ENCODE measurements around the gene CREB3L1.

Gene CREB3L1

GRCh38 chr11:46362156-46363030 is 84.9 kb downstream of the CREB3L1 start:
- peak overlapping the region; percentile 12; the same call in 1 of the 2 replicates for H3K27ac ChIP-seq

DNA sequence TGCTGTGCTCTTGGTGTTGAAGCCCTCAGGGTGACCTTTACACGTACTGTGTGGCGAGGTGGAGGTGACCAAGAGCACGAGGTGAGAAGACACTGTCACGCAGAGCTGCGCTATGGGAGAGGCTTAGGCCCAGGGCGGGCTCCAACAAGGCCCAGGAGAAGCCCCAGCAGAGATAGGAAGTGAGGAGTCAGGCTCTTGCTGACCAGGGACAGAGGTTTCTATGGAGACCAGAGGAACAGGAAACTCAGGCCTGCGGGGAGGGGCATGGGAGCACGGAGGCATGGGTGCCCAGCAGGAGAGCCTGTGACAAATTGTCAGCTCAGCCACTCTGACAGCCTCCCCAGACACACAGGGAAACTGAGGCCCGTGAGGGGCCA is 85.6 kb downstream of the CREB3L1 start:
- TF ChIP-seq, protein P1, sequence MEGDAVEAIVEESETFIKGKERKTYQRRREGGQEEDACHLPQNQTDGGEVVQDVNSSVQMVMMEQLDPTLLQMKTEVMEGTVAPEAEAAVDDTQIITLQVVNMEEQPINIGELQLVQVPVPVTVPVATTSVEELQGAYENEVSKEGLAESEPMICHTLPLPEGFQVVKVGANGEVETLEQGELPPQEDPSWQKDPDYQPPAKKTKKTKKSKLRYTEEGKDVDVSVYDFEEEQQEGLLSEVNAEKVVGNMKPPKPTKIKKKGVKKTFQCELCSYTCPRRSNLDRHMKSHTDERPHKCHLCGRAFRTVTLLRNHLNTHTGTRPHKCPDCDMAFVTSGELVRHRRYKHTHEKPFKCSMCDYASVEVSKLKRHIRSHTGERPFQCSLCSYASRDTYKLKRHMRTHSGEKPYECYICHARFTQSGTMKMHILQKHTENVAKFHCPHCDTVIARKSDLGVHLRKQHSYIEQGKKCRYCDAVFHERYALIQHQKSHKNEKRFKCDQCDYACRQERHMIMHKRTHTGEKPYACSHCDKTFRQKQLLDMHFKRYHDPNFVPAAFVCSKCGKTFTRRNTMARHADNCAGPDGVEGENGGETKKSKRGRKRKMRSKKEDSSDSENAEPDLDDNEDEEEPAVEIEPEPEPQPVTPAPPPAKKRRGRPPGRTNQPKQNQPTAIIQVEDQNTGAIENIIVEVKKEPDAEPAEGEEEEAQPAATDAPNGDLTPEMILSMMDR (IDR thresholded peaks at IDR 0.05): no peak
- TF ChIP-seq ZFX (IDR thresholded peaks at IDR 0.05; ENCODE audit: borderline replicate concordance): no peak
- peak overlapping the region; percentile 12; the same call in 1 of the 2 replicates for H3K27ac ChIP-seq

More at GRCh38 chr11:46362156-46363030, 84.9 kb downstream of the CREB3L1 start:
- TF ChIP-seq, protein P1 (IDR thresholded peaks at IDR 0.05): no peak
- no peak for TF ChIP-seq ZFX (IDR thresholded peaks at IDR 0.05; ENCODE audit: borderline replicate concordance)

DNA sequence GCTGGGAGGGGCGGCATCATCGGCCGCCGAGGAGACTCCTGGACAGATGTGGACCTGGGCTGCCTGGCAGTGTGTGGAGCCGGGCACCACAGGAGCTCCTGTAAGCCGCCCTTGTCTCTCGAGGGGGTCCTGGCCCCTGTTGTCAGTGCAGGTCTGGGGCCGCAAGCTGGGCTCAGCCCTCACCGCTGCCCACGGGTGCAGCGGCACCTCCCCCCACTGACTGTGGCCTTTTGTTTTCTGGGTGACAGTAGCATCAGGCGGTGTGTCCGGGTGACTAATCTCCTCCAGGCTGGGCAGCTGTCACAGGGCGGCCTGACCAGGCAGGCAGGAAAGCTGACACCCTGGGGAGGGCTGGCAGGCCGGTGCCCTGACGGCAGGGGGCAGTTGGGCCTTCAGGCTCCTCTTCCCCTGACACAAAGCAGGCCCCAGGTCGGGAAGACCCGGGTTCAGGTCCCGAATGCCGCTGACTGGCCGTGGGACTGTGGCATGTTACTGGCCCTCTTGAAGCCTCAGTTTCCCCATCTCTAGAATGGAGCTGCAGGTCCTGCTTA is 86.1 kb downstream of the CREB3L1 start:
- TF ChIP-seq, protein P1 (IDR thresholded peaks at IDR 0.05): no peak
- TF ChIP-seq ZFX (IDR thresholded peaks at IDR 0.05; ENCODE audit: borderline replicate concordance): no peak
- H3K27ac ChIP-seq: no peak overlapping the region

GRCh38 chr11:46364056-46364455 is 86.6 kb downstream of the CREB3L1 start:
- no peak overlapping the region for H3K27ac ChIP-seq
- TF ChIP-seq ZFX (IDR thresholded peaks at IDR 0.05; ENCODE audit: borderline replicate concordance): no peak
- TF ChIP-seq, protein P1 (IDR thresholded peaks at IDR 0.05): no peak

DNA sequence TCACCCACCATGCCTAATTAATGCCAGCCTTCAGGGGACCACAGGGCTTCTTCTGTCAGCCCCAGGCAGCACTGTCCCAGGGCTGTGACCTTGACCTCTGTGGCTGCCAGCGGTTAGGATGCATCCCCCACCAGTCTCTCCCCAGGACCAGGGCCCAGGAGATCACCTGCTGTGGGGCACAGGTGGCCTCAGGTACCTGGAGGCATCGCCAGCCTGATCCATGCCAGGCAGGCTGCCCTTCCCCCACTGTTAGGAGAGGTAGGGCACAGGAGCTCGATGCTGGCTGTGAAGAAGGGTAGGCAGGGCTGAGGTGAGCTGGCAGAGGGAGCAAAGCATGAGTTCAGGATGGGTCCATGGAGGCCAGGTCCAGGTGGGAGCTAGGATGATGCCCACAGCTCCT is 87.3 kb downstream of the CREB3L1 start:
- H3K27ac ChIP-seq: no peak overlapping the region
- TF ChIP-seq ZFX (IDR thresholded peaks at IDR 0.05; ENCODE audit: borderline replicate concordance): no peak
- TF ChIP-seq, protein P1 (IDR thresholded peaks at IDR 0.05): no peak

- TF ChIP-seq, protein P1 (IDR thresholded peaks at IDR 0.05): no peak
- TF ChIP-seq ZFX (IDR thresholded peaks at IDR 0.05; ENCODE audit: borderline replicate concordance): no peak
Measured at GRCh38 chr11:46366260-46366659, 88.8 kb downstream of the CREB3L1 start.

GRCh38 chr11:46366661-46367161 is 89.2 kb downstream of the CREB3L1 start:
- H3K27ac ChIP-seq: no peak overlapping the region
- TF ChIP-seq, protein P1 (IDR thresholded peaks at IDR 0.05): no peak
- TF ChIP-seq ZFX (IDR thresholded peaks at IDR 0.05; ENCODE audit: borderline replicate concordance): no peak

More at GRCh38 chr11:46366260-46366659, 88.8 kb downstream of the CREB3L1 start:
- H3K27ac ChIP-seq: no peak overlapping the region

All from 22Rv1 (cell line).